Caco-2 (cell line): ENCODE data around the gene TBC1D8B. TPM values are rescaled to one million over a fixed set of nuclear protein-coding genes. Genes with fewer than 3 reads are reported as not detected.
A peak's percentile ranks its signal among the peaks of the same experiment; 100 is the strongest.

Experiments used
- BruUV-seq: library from RNA; stranded (reverse); fragments of 400-500 nt; replicated peaks from 2 replicates; lab custom pipeline; 2021; lab: Mats Ljungman, UMichigan
- CTCF ChIA-PET: fragments of 300-600 bp; sonication (Branson Sonifier 250); formaldehyde crosslinking; loops from one replicate; lab custom pipeline; 2022; ENCODE audit warnings: antibody characterized with exemption; lab: Charles Lee
- POLR2A ChIA-PET: fragments of 300-600 bp; sonication (Branson Sonifier 250); formaldehyde crosslinking; loops from one replicate; lab custom pipeline; 2022; ENCODE audit warnings: antibody characterized with exemption; lab: Charles Lee
- DNase-seq, 2 experiments: peaks; one replicate each; pipeline versions ENCODE4 v3.0.0 to v3.0.0-alpha.2; 2020 to 2022
- H3K27me3 ChIP-seq: replicated peaks from 2 replicates; pipeline ENCODE4 v1.6.0; 2011; ENCODE audit warnings: low read length; ENCODE audit not compliant: control insufficient read depth, insufficient read depth
- H3K36me3 ChIP-seq: 2 replicates; pipeline ENCODE4 v1.5.1; 2011; ENCODE audit warnings: low read length; ENCODE audit not compliant: control insufficient read depth, insufficient read depth
- H3K4me1 ChIP-seq: fragments of 250-450 bp; sonication (Bioruptor Pico); 2 replicates; pipeline ENCODE4 v1.5.1; 2020; ENCODE audit warnings: mild to moderate bottlenecking
- H3K4me3 ChIP-seq: 2 replicates; pipeline ENCODE4 v1.5.1; 2011; ENCODE audit warnings: low read depth, mild to moderate bottlenecking, control low read depth, low read length
- H3K9me3 ChIP-seq: fragments of 250-450 bp; sonication (Bioruptor Pico); 2 replicates; pipeline ENCODE4 v1.5.1; 2020; ENCODE audit warnings: mild to moderate bottlenecking, moderate library complexity
- H3K27ac Mint-ChIP-seq: one replicate; pipeline ENCODE4 v1.8.0; 2022; ENCODE audit warnings: mixed read lengths; ENCODE audit not compliant: unreplicated experiment
- H3K27me3 Mint-ChIP-seq: one replicate; pipeline ENCODE4 v1.8.0; 2022; ENCODE audit warnings: mixed read lengths; ENCODE audit not compliant: insufficient read depth, unreplicated experiment
- H3K36me3 Mint-ChIP-seq: one replicate; pipeline ENCODE4 v1.8.0; 2022; ENCODE audit warnings: mild to moderate bottlenecking, mixed read lengths; ENCODE audit not compliant: insufficient read depth, unreplicated experiment
- H3K4me1 Mint-ChIP-seq: one replicate; pipeline ENCODE4 v1.8.0; 2022; ENCODE audit warnings: low read depth, mixed read lengths; ENCODE audit not compliant: unreplicated experiment
- H3K4me3 Mint-ChIP-seq: one replicate; pipeline ENCODE4 v1.8.0; 2022; ENCODE audit warnings: mild to moderate bottlenecking, moderate library complexity, mixed read lengths; ENCODE audit not compliant: unreplicated experiment
- H3K9me3 Mint-ChIP-seq: one replicate; pipeline ENCODE4 v1.8.0; 2022; ENCODE audit warnings: mixed read lengths; ENCODE audit not compliant: unreplicated experiment
- CTCF ChIP-seq, 2 experiments: fragments of 200-600 bp in 1 of 2; IDR thresholded peaks; 1 replicate in 1 of 2; 2 replicates in 1 of 2; pipeline versions ENCODE4 v1.5.1 to v1.8.0; 2011 to 2022; ENCODE audit warnings: antibody characterized with exemption in 1 of 2, control low read depth in 1 of 2, inconsistent platforms in 1 of 2, low read depth in 1 of 2, low read length in 1 of 2, mild to moderate bottlenecking in 1 of 2, moderate library complexity in 1 of 2; ENCODE audit not compliant: insufficient read depth in 1 of 2, severe bottlenecking in 1 of 2, unreplicated experiment in 1 of 2
- intact Hi-C: fragments of 100-400 bp; cut with micrococcal nuclease; formaldehyde crosslinking; loops from one replicate; pipeline ENCODE4 v1.10.0; 2022; ENCODE audit not compliant: unreplicated experiment
- total RNA-seq: library from RNA; stranded (reverse); gene quantifications from 2 replicates; pipeline ENCODE4 v1.2.3, GENCODE V29; 2022

Gene TBC1D8B
- total RNA-seq, 1 experiment from 2014 or later: 7.4 TPM

GRCh38 chrX:106917830-106918500 is 115.5 kb downstream of the TBC1D8B start:
- TF ChIP-seq CTCF (IDR thresholded peaks at IDR 0.05; ENCODE audit: insufficient read depth in 1 of 2, low read depth in 1 of 2, low read length in 1 of 2, severe bottlenecking in 1 of 2, unreplicated experiment in 1 of 2): no peak
- Mint-ChIP-seq H3K9me3 (no peaks in the 10 kb centered on the region), H3K36me3 (no peaks in the 10 kb centered on the region), H3K4me1 (peaks cover 9% of the 10 kb centered on the region), H3K27me3 (no peaks in the 10 kb centered on the region), H3K27ac (no peak overlapping the region), H3K4me3 (no peak overlapping the region)
- Histone ChIP-seq H3K27me3 (no peaks in the 10 kb centered on the region), H3K4me3 (no peak overlapping the region), H3K36me3 (no peaks in the 10 kb centered on the region), H3K4me1 (peaks cover 12% of the 10 kb centered on the region; the same call in 1 of the 2 replicates), H3K9me3 (no peaks in the 10 kb centered on the region)
- DNase-seq: no peak
- POLR2A ChIA-PET: no interaction called here
- CTCF ChIA-PET: no interaction called here
- intact Hi-C loops: no loop called here
- BruUV-seq: no TSS peak

DNA sequence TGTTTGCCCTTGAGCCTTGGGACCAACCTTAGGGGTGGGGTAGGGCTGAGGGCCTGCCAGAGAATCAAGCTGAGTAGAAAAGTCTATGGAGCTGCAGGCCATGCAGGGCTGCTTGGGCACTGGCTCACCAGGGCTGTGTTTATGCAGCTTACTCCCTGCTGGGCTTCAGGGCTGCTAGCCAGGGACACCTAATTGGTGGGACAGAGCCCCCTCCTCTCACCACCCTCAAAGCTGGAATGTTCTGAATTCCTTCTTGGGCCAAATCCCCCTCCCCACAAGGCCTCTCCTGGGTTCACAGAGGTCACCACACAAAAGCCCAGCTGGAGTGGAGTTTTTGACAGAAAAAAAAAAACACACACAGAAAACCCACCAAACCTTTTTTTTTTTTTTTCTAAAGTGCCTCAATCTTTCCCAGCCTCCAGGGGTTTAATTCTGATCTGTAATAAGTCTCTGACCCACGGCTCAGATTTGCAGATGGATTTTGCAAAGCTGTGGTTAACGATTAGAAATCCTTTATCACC is 117.5 kb downstream of the TBC1D8B start, which contains the start of gene CLDN2:
TSS of gene CLDN2 (plus strand) at position 471 of the 521 bp plus-strand sequence. CDS start 7,827 bp downstream, outside the sequence.
- Mint-ChIP-seq H3K4me3 (no peak within 1 kb of the TSS), H3K27ac (peak within 1 kb of the TSS; percentile 76), H3K27me3 (no peaks in the 10 kb centered on the region), H3K9me3 (no peaks in the 10 kb centered on the region), H3K36me3 (no peaks in the 10 kb centered on the region), H3K4me1 (peaks cover 9% of the 10 kb centered on the region)
- ChIA-PET CTCF (interaction anchor here (1.1 kb wide), 1 partner anchor 21 kb away, joined by 4 read pairs; no protein-coding TSS in a partner anchor), POLR2A (no interaction called here)
- H3K36me3 ChIP-seq: no peaks in the 10 kb centered on the region
- peaks cover 12% of the 10 kb centered on the region; the same call in 1 of the 2 replicates for H3K4me1 ChIP-seq
- TF ChIP-seq CTCF (IDR thresholded peaks at IDR 0.05; ENCODE audit: insufficient read depth in 1 of 2, low read depth in 1 of 2, low read length in 1 of 2, severe bottlenecking in 1 of 2, unreplicated experiment in 1 of 2): no peak
- no peak within 1 kb of the TSS for H3K4me3 ChIP-seq
- H3K9me3 ChIP-seq: no peaks in the 10 kb centered on the region
- intact Hi-C loops: no loop called here
- BruUV-seq: no TSS peak
- H3K27me3 ChIP-seq: no peaks in the 10 kb centered on the region
- no peak for DNase-seq

- no peaks in the 10 kb centered on the region for H3K36me3 ChIP-seq
- no TSS peak for BruUV-seq
- no peak overlapping the region for H3K4me3 Mint-ChIP-seq
- H3K4me1 Mint-ChIP-seq: peaks cover 9% of the 10 kb centered on the region
- no peaks in the 10 kb centered on the region for H3K27me3 ChIP-seq
- CTCF ChIA-PET: no interaction called here
- H3K4me1 ChIP-seq: peaks cover 12% of the 10 kb centered on the region; the same call in 1 of the 2 replicates
- no peak overlapping the region for H3K27ac Mint-ChIP-seq
- intact Hi-C loops: no loop called here
- no peaks in the 10 kb centered on the region for H3K27me3 Mint-ChIP-seq
- H3K9me3 ChIP-seq: no peaks in the 10 kb centered on the region
- TF ChIP-seq CTCF (IDR thresholded peaks at IDR 0.05; ENCODE audit: insufficient read depth in 1 of 2, low read depth in 1 of 2, low read length in 1 of 2, severe bottlenecking in 1 of 2, unreplicated experiment in 1 of 2): no peak
- DNase-seq: no peak
- no peaks in the 10 kb centered on the region for H3K9me3 Mint-ChIP-seq
- H3K36me3 Mint-ChIP-seq: no peaks in the 10 kb centered on the region
- no peak overlapping the region for H3K4me3 ChIP-seq
- POLR2A ChIA-PET: no interaction called here
Measured at GRCh38 chrX:106921637-106922036, 119.2 kb downstream of the TBC1D8B start.

Other genes with a start within 250 kb of the TBC1D8B start
- gene RADX, start 190.7 kb upstream of the TBC1D8B start, total RNA-seq: 2.2 and 3.4 TPM in 2 replicates
- 42.0 and 42.4 TPM in 2 replicates for gene RNF128, start 76.0 kb upstream of the TBC1D8B start, total RNA-seq
- not detected in 2 replicates for gene RIPPLY1, start 100.7 kb downstream of the TBC1D8B start, total RNA-seq
- gene CLDN2, start 117.7 kb downstream of the TBC1D8B start, total RNA-seq: 2.9 and 3.6 TPM in 2 replicates
- gene MORC4, start 197.5 kb downstream of the TBC1D8B start, total RNA-seq: 67.6 and 69.7 TPM in 2 replicates